Measurements from ENCODE around the gene EMC9.

The EMC9 gene

GRCh38 chr14:24123424-24124417 lies 17.7 kb downstream of the EMC9 start:
- CTCF ChIA-PET: interaction anchor here (0.6 to 1.3 kb wide), 4 partner anchors 10 to 107 kb away, joined by 3 read pairs; partner anchors contain the start of gene IRF9
- DNase-seq: no peak
- Histone ChIP-seq H3K27me3 (replicated peaks in 2 of 5; ENCODE audit: control insufficient read depth in 4 of 5, insufficient read depth in 5 of 5, low read length in 4 of 5) (no peaks in the 10 kb centered on the region), H3K9me3 (ENCODE audit: control extremely low read depth in 1 of 5, control insufficient read depth in 4 of 5, insufficient read depth in 2 of 5, low read depth in 1 of 5, low read length in 4 of 5) (no peaks in the 10 kb centered on the region), H3K27ac (ENCODE audit: insufficient read depth in 1 of 2, low read depth in 1 of 2, low read length in 2 of 2, poor library complexity in 1 of 2, severe bottlenecking in 2 of 2) (peak overlapping the region in 1 of 2 experiments; percentile 14), H3K36me3 (ENCODE audit: control insufficient read depth in 4 of 4, insufficient read depth in 4 of 4, low read length in 3 of 4) (peaks cover 13 to 56% (median 41%) of the 10 kb centered on the region in 4 experiments), H3K4me1 (ENCODE audit: control extremely low read depth in 1 of 4, control insufficient read depth in 4 of 4, insufficient read depth in 4 of 4, low read length in 3 of 4) (no peaks in the 10 kb centered on the region), H3K4me3 (ENCODE audit: control insufficient read depth in 1 of 7, extremely low read depth in 1 of 7, insufficient read depth in 4 of 7, low read depth in 2 of 7, low read length in 6 of 7) (no peak overlapping the region)
- 92% methylated on average over 7 of the region's 9 CpGs for WGBS (ENCODE audit: insufficient coverage)
- POLR2A ChIA-PET: interaction anchor here (1.8 kb wide), 1 partner anchor 8 kb away, joined by 5 read pairs; no protein-coding TSS in a partner anchor

GRCh38 chr14:24122898-24123297 lies 18.5 kb downstream of the EMC9 start:
- Histone ChIP-seq H3K27me3 (replicated peaks in 2 of 5; ENCODE audit: control insufficient read depth in 4 of 5, insufficient read depth in 5 of 5, low read length in 4 of 5) (no peaks in the 10 kb centered on the region), H3K9me3 (ENCODE audit: control extremely low read depth in 1 of 5, control insufficient read depth in 4 of 5, insufficient read depth in 2 of 5, low read depth in 1 of 5, low read length in 4 of 5) (no peaks in the 10 kb centered on the region), H3K36me3 (ENCODE audit: control insufficient read depth in 4 of 4, insufficient read depth in 4 of 4, low read length in 3 of 4) (peaks cover 19 to 65% (median 48%) of the 10 kb centered on the region in 4 experiments), H3K4me1 (ENCODE audit: control extremely low read depth in 1 of 4, control insufficient read depth in 4 of 4, insufficient read depth in 4 of 4, low read length in 3 of 4) (no peaks in the 10 kb centered on the region), H3K27ac (ENCODE audit: insufficient read depth in 1 of 2, low read depth in 1 of 2, low read length in 2 of 2, poor library complexity in 1 of 2, severe bottlenecking in 2 of 2) (no peak overlapping the region), H3K4me3 (ENCODE audit: control insufficient read depth in 1 of 7, extremely low read depth in 1 of 7, insufficient read depth in 4 of 7, low read depth in 2 of 7, low read length in 6 of 7) (no peak overlapping the region)
- ChIA-PET POLR2A (no interaction called here), CTCF (interaction anchor here (0.6 to 1.3 kb wide), 2 partner anchors 39 to 108 kb away, joined by 3 read pairs; partner anchors contain the start of gene IRF9)
- WGBS (ENCODE audit: insufficient coverage): 99% methylated on average over 7 of the region's 8 CpGs
- no peak for DNase-seq

GRCh38 chr14:24122416-24122815 lies 19.0 kb downstream of the EMC9 start:
- 94% methylated on average over 3 of the region's 4 CpGs for WGBS (ENCODE audit: insufficient coverage)
- no peak overlapping the region for H3K27ac ChIP-seq (ENCODE audit: insufficient read depth in 1 of 2, low read depth in 1 of 2, low read length in 2 of 2, poor library complexity in 1 of 2, severe bottlenecking in 2 of 2)
- H3K36me3 ChIP-seq (ENCODE audit: control insufficient read depth in 4 of 4, insufficient read depth in 4 of 4, low read length in 3 of 4): peaks cover 22 to 69% (median 53%) of the 10 kb centered on the region in 4 experiments
- H3K4me1 ChIP-seq (ENCODE audit: control extremely low read depth in 1 of 4, control insufficient read depth in 4 of 4, insufficient read depth in 4 of 4, low read length in 3 of 4): no peaks in the 10 kb centered on the region
- no peaks in the 10 kb centered on the region for H3K27me3 ChIP-seq (replicated peaks in 2 of 5; ENCODE audit: control insufficient read depth in 4 of 5, insufficient read depth in 5 of 5, low read length in 4 of 5)
- no peak overlapping the region for H3K4me3 ChIP-seq (ENCODE audit: control insufficient read depth in 1 of 7, extremely low read depth in 1 of 7, insufficient read depth in 4 of 7, low read depth in 2 of 7, low read length in 6 of 7)
- no peak for DNase-seq
- CTCF ChIA-PET: interaction anchor here (1.3 kb wide), 1 partner anchor 39 kb away, joined by 3 read pairs; the partner anchor contains the start of gene IRF9
- no peaks in the 10 kb centered on the region for H3K9me3 ChIP-seq (ENCODE audit: control extremely low read depth in 1 of 5, control insufficient read depth in 4 of 5, insufficient read depth in 2 of 5, low read depth in 1 of 5, low read length in 4 of 5)
- POLR2A ChIA-PET: interaction anchor here (1.0 kb wide), 1 partner anchor 12 kb away, joined by 3 read pairs; no protein-coding TSS in a partner anchor

- Histone ChIP-seq H3K4me3 (ENCODE audit: control insufficient read depth in 1 of 7, extremely low read depth in 1 of 7, insufficient read depth in 4 of 7, low read depth in 2 of 7, low read length in 6 of 7) (no peak overlapping the region), H3K9me3 (ENCODE audit: control extremely low read depth in 1 of 5, control insufficient read depth in 4 of 5, insufficient read depth in 2 of 5, low read depth in 1 of 5, low read length in 4 of 5) (no peaks in the 10 kb centered on the region), H3K4me1 (ENCODE audit: control extremely low read depth in 1 of 4, control insufficient read depth in 4 of 4, insufficient read depth in 4 of 4, low read length in 3 of 4) (peaks cover 3 to 8% (median 4%) of the 10 kb centered on the region in 4 experiments), H3K27me3 (replicated peaks in 2 of 5; ENCODE audit: control insufficient read depth in 4 of 5, insufficient read depth in 5 of 5, low read length in 4 of 5) (no peaks in the 10 kb centered on the region), H3K27ac (ENCODE audit: insufficient read depth in 1 of 2, low read depth in 1 of 2, low read length in 2 of 2, poor library complexity in 1 of 2, severe bottlenecking in 2 of 2) (no peak overlapping the region), H3K36me3 (ENCODE audit: control insufficient read depth in 4 of 4, insufficient read depth in 4 of 4, low read length in 3 of 4) (peaks cover 22 to 75% (median 61%) of the 10 kb centered on the region in 4 experiments)
- WGBS (ENCODE audit: insufficient coverage): 100% methylated on average over 3 of the region's 8 CpGs
- no peak for DNase-seq
- ChIA-PET POLR2A (interaction anchor here (1.0 kb wide), 1 partner anchor 13 kb away, joined by 3 read pairs; no protein-coding TSS in a partner anchor), CTCF (interaction anchor here (0.8 kb wide), 1 partner anchor 12 kb away, joined by 3 read pairs; no protein-coding TSS in a partner anchor)
Measured at GRCh38 chr14:24121210-24121609, 20.2 kb downstream of the EMC9 start.

GRCh38 chr14:24119691-24120090 lies 21.7 kb downstream of the EMC9 start:
- no peaks in the 10 kb centered on the region for H3K9me3 ChIP-seq (ENCODE audit: control extremely low read depth in 1 of 5, control insufficient read depth in 4 of 5, insufficient read depth in 2 of 5, low read depth in 1 of 5, low read length in 4 of 5)
- no peaks in the 10 kb centered on the region for H3K27me3 ChIP-seq (replicated peaks in 2 of 5; ENCODE audit: control insufficient read depth in 4 of 5, insufficient read depth in 5 of 5, low read length in 4 of 5)
- POLR2A ChIA-PET: interaction anchor here (0.5 to 0.6 kb wide), 2 partner anchors 43 to 60 kb away, joined by 3 to 4 read pairs; no protein-coding TSS in a partner anchor
- no peak for DNase-seq
- WGBS (ENCODE audit: insufficient coverage): 100% methylated on average over 4 of the region's 6 CpGs
- CTCF ChIA-PET: interaction anchor here (0.7 to 7.7 kb wide), 6 partner anchors 8 to 40 kb away, joined by 3 to 46 read pairs (median 6); partner anchors contain the start of gene FITM1
- peaks cover 8 to 18% (median 14%) of the 10 kb centered on the region in 4 experiments for H3K4me1 ChIP-seq (ENCODE audit: control extremely low read depth in 1 of 4, control insufficient read depth in 4 of 4, insufficient read depth in 4 of 4, low read length in 3 of 4)
- H3K36me3 ChIP-seq (ENCODE audit: control insufficient read depth in 4 of 4, insufficient read depth in 4 of 4, low read length in 3 of 4): peaks cover 22 to 75% (median 61%) of the 10 kb centered on the region in 4 experiments
- H3K4me3 ChIP-seq (ENCODE audit: control insufficient read depth in 1 of 7, extremely low read depth in 1 of 7, insufficient read depth in 4 of 7, low read depth in 2 of 7, low read length in 6 of 7): no peak overlapping the region
- H3K27ac ChIP-seq (ENCODE audit: insufficient read depth in 1 of 2, low read depth in 1 of 2, low read length in 2 of 2, poor library complexity in 1 of 2, severe bottlenecking in 2 of 2): no peak overlapping the region

GRCh38 chr14:24117179-24117578 lies 24.2 kb downstream of the EMC9 start:
- peaks cover 14 to 51% (median 45%) of the 10 kb centered on the region in 4 experiments for H3K36me3 ChIP-seq (ENCODE audit: control insufficient read depth in 4 of 4, insufficient read depth in 4 of 4, low read length in 3 of 4)
- POLR2A ChIA-PET: no interaction called here
- DNase-seq: no peak
- no peak overlapping the region for H3K4me3 ChIP-seq (ENCODE audit: control insufficient read depth in 1 of 7, extremely low read depth in 1 of 7, insufficient read depth in 4 of 7, low read depth in 2 of 7, low read length in 6 of 7)
- WGBS (ENCODE audit: insufficient coverage): 100% methylated on average over 6 of the region's 6 CpGs
- CTCF ChIA-PET: interaction anchor here (0.9 to 7.7 kb wide), 7 partner anchors 8 to 557 kb away, joined by 3 to 46 read pairs (median 6); partner anchors contain the start of genes FITM1, IRF9 and PSME1
- no peaks in the 10 kb centered on the region for H3K27me3 ChIP-seq (replicated peaks in 2 of 5; ENCODE audit: control insufficient read depth in 4 of 5, insufficient read depth in 5 of 5, low read length in 4 of 5)
- no peaks in the 10 kb centered on the region for H3K9me3 ChIP-seq (ENCODE audit: control extremely low read depth in 1 of 5, control insufficient read depth in 4 of 5, insufficient read depth in 2 of 5, low read depth in 1 of 5, low read length in 4 of 5)
- peak overlapping the region in 1 of 2 experiments; percentile 31 for H3K27ac ChIP-seq (ENCODE audit: insufficient read depth in 1 of 2, low read depth in 1 of 2, low read length in 2 of 2, poor library complexity in 1 of 2, severe bottlenecking in 2 of 2)
- peaks cover 8 to 29% (median 19%) of the 10 kb centered on the region in 4 experiments for H3K4me1 ChIP-seq (ENCODE audit: control extremely low read depth in 1 of 4, control insufficient read depth in 4 of 4, insufficient read depth in 4 of 4, low read length in 3 of 4)
